ENCODE results near the gene NRROS.

DNA sequence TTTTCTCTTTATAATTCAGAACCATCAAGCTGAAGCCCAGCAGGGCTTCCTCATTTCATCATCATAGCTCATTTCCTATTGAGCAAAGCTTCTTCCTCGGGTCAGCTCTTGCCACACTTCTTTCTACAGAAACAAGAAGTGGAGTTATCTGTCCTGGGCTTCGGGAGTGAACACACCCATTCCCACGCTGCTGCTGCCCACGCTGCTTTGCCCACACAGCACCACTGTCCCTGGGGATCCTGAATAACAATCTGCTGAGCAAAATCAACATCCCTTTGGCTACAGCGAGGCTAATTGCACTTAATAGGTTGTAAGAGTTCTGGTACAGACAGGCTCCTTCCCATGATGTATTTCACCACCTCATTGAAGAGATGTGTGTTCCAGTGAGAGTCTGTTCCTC lies 48.9 kb downstream of the NRROS start:
- TF ChIP-seq CTCF (conservative IDR thresholded peaks at IDR 0.05; ENCODE audit: low read depth, low read length) = no peak
- TF ChIP-seq EZH2 (IDR thresholded peaks at IDR 0.05; ENCODE audit: low read length, unreplicated experiment) = no peak

All from PC-3 (cell line).